ENCODE data around the gene CAPN1. TPM values are rescaled to one million over a fixed set of nuclear protein-coding genes. Genes with fewer than 3 reads are reported as not detected.

Gene CAPN1
- total and polyA plus RNA-seq, 2 of the 4 experiments (the other 2 are of a cell fraction): 110 to 182 TPM

GRCh38 chr11:65236194-65237059 lies 54.7 kb downstream of the CAPN1 start:
- Histone ChIP-seq H3K27ac (ENCODE audit: insufficient read depth, low read length) (no peak overlapping the region), H2BK20ac (ENCODE audit: low read depth, low read length) (no peak overlapping the region), H2BK5ac (ENCODE audit: low read depth, low read length, poor library complexity, severe bottlenecking) (no peak overlapping the region), H2BK15ac (ENCODE audit: low read depth, low read length) (no peak overlapping the region), H3K9ac (ENCODE audit: low read depth, low read length) (no peak overlapping the region), H4K20me1 (ENCODE audit: insufficient read depth, low read length) (no peaks in the 10 kb centered on the region), H3K18ac (ENCODE audit: low read depth, low read length) (no peak overlapping the region), H3K14ac (replicated peaks; ENCODE audit: low read depth, low read length) (no peak overlapping the region), H3K9me3 (ENCODE audit: control insufficient read depth, insufficient read depth, low read length) (no peaks in the 10 kb centered on the region), H3K4me1 (ENCODE audit: control insufficient read depth, insufficient read depth, low read length) (no peaks in the 10 kb centered on the region; the same call in 1 of the 2 replicates), H2AK5ac (ENCODE audit: low read depth, low read length) (no peak overlapping the region), H3K36me3 (ENCODE audit: control insufficient read depth, insufficient read depth, low read length) (no peaks in the 10 kb centered on the region), H3K56ac (ENCODE audit: extremely low read depth, insufficient read depth, low read length) (no peak overlapping the region), H3K79me1 (ENCODE audit: low read depth in 1 of 2, low read length in 2 of 2) (no peaks in the 10 kb centered on the region), H4K91ac (ENCODE audit: insufficient read depth, low read depth, low read length) (no peak overlapping the region), H3K4me2 (ENCODE audit: low read depth, low read length) (no peak overlapping the region), H3K23ac (ENCODE audit: low read depth, low read length) (no peak overlapping the region), H2BK120ac (ENCODE audit: low read depth, low read length) (no peak overlapping the region), H3K4ac (ENCODE audit: low read depth, low read length) (no peak overlapping the region), H4K5ac (ENCODE audit: low read depth, low read length) (no peak overlapping the region), H3K27me3 (ENCODE audit: control insufficient read depth, insufficient read depth, low read length) (peaks cover 2% of the 10 kb centered on the region; the same call in 1 of the 2 replicates), H2AK9ac (replicated peaks; ENCODE audit: low read depth, low read length, poor library complexity) (no peak overlapping the region), H4K8ac (ENCODE audit: low read depth in 2 of 2, low read length in 2 of 2) (no peak overlapping the region), H3K9me1 (ENCODE audit: insufficient read depth, low read length) (no peaks in the 10 kb centered on the region; the same call in 1 of the 2 replicates), H3K4me3 (ENCODE audit: insufficient read depth, low read depth, low read length) (no peak overlapping the region), H2AFZ (replicated peaks; ENCODE audit: low read length, poor library complexity) (no peak overlapping the region)
- WGBS, 2 experiments (ENCODE audit: extremely low coverage in 2 of 2, insufficient read length in 1 of 2): 89% methylated on average over 3 of the region's 23 CpGs; no CpG with 5 or more reads in 1 of the 2 experiments
- ChIA-PET POLR2A (ENCODE audit: unreplicated experiment) (no interaction called here), CTCF (interaction anchor here (2.0 kb wide), 1 partner anchor 11 kb away, joined by 7 read pairs; no protein-coding TSS in a partner anchor)
- BruUV-seq (replicated peaks): no TSS peak
- intact Hi-C loops (cut with micrococcal nuclease): no loop called here
- dilution Hi-C loops (cut with HindIII; ENCODE audit: low sequenced_read_pairs, unreplicated experiment): no loop called here
- no peak for DNase-seq
- in situ Hi-C loops (cut with MboI; ENCODE audit: low sequenced_read_pairs): no loop called here
- TF ChIP-seq, protein P1, sequence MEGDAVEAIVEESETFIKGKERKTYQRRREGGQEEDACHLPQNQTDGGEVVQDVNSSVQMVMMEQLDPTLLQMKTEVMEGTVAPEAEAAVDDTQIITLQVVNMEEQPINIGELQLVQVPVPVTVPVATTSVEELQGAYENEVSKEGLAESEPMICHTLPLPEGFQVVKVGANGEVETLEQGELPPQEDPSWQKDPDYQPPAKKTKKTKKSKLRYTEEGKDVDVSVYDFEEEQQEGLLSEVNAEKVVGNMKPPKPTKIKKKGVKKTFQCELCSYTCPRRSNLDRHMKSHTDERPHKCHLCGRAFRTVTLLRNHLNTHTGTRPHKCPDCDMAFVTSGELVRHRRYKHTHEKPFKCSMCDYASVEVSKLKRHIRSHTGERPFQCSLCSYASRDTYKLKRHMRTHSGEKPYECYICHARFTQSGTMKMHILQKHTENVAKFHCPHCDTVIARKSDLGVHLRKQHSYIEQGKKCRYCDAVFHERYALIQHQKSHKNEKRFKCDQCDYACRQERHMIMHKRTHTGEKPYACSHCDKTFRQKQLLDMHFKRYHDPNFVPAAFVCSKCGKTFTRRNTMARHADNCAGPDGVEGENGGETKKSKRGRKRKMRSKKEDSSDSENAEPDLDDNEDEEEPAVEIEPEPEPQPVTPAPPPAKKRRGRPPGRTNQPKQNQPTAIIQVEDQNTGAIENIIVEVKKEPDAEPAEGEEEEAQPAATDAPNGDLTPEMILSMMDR (conservative IDR thresholded peaks at IDR 0.05; ENCODE audit: low read depth, low read length): no peak
- TF ChIP-seq POLR2A (IDR thresholded peaks at IDR 0.05; ENCODE audit: low read depth, low read length) (no peak), SMC3 (IDR thresholded peaks at IDR 0.05; ENCODE audit: low read depth, low read length) (no peak), CHD1 (IDR thresholded peaks at IDR 0.05; ENCODE audit: low read depth, low read length) (no peak), MXI1 (IDR thresholded peaks at IDR 0.05; ENCODE audit: borderline replicate concordance, low read depth, low read length) (no peak), ELK1 (IDR thresholded peaks at IDR 0.05; ENCODE audit: borderline replicate concordance, low read depth, low read length) (no peak), FOS (IDR thresholded peaks at IDR 0.05; ENCODE audit: low read depth, low read length) (no peak), RAD21 (IDR thresholded peaks at IDR 0.05; ENCODE audit: low read length) (no peak), BHLHE40 (IDR thresholded peaks at IDR 0.05; ENCODE audit: low read depth, low read length) (no peak), CEBPB (IDR thresholded peaks at IDR 0.05; ENCODE audit: low read depth, low read length) (no peak)
- TF ChIP-seq, protein P2, sequence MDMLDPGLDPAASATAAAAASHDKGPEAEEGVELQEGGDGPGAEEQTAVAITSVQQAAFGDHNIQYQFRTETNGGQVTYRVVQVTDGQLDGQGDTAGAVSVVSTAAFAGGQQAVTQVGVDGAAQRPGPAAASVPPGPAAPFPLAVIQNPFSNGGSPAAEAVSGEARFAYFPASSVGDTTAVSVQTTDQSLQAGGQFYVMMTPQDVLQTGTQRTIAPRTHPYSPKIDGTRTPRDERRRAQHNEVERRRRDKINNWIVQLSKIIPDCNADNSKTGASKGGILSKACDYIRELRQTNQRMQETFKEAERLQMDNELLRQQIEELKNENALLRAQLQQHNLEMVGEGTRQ (IDR thresholded peaks at IDR 0.05; ENCODE audit: low read depth, low read length): no peak
- ATAC-seq (ENCODE audit: low read depth): no peak
